HEK293 (cell line): ENCODE measurements around the gene FOXC2.

Source experiments
- CTCF ChIA-PET: fragments of 350-600 bp; formaldehyde crosslinking; extraction: SDS; loops from one replicate; lab custom pipeline; 2021; ENCODE audit warnings: antibody characterized with exemption; lab: Yijun Ruan, JAX
- POLR2A ChIA-PET: fragments of 300-600 bp; formaldehyde crosslinking; extraction: SDS; loops from one replicate; lab custom pipeline; 2020; ENCODE audit warnings: antibody characterized with exemption, inconsistent platforms; lab: Yijun Ruan, JAX
- H3K27ac ChIP-seq: fragments of 200-500 bp; sonication (Bioruptor generic); 2 replicates; pipeline ENCODE4 v1.5.1; 2014; ENCODE audit warnings: low read depth, low read length, control low read depth, inconsistent platforms; ENCODE audit errors: extremely low read depth
- H3K36me3 ChIP-seq, 2 experiments: fragments of 200-500 bp in 1 of 2; sonication (Bioruptor generic) in 1 of 2; 1 replicate in 1 of 2; 2 replicates in 1 of 2; pipeline ENCODE4 v1.5.1; 2014 to 2017; ENCODE audit warnings: inconsistent platforms in 2 of 2, low read length in 2 of 2; ENCODE audit not compliant: control insufficient read depth in 2 of 2, insufficient read depth in 1 of 2
- H3K4me1 ChIP-seq: fragments of 200-500 bp; sonication (Bioruptor generic); 2 replicates; pipeline ENCODE4 v1.5.1; 2014; ENCODE audit warnings: mild to moderate bottlenecking, low read length, inconsistent platforms; ENCODE audit not compliant: control insufficient read depth, insufficient read depth
- H3K4me3 ChIP-seq: 2 replicates; pipeline ENCODE4 v1.5.1; 2011; ENCODE audit warnings: low read depth, mild to moderate bottlenecking, control low read depth, low read length, moderate library complexity
- H3K9me3 ChIP-seq: fragments of 200-500 bp; sonication (Bioruptor generic); 2 replicates; pipeline ENCODE4 v1.5.1; 2014; ENCODE audit warnings: low read depth, low read length, inconsistent platforms; ENCODE audit not compliant: control insufficient read depth, insufficient read depth
- BCL11B ChIP-seq: fragments of 450-650 bp; formaldehyde crosslinking; IDR thresholded peaks from 2 replicates; pipeline ENCODE4 v1.5.1; 2016; ENCODE audit warnings: low read depth, missing biosample characterization, missing genetic modification characterization
- GLI2 ChIP-seq: fragments of 450-650 bp; formaldehyde crosslinking; IDR thresholded peaks from 2 replicates; pipeline ENCODE4; 2017; ENCODE audit warnings: missing biosample characterization, missing genetic modification characterization, low read depth, borderline replicate concordance
- KLF1 ChIP-seq: fragments of 450-650 bp; formaldehyde crosslinking; IDR thresholded peaks from 2 replicates; pipeline ENCODE4 v1.5.1; 2016; ENCODE audit warnings: missing biosample characterization, missing genetic modification characterization
- KLF7 ChIP-seq: fragments of 450-650 bp; formaldehyde crosslinking; IDR thresholded peaks from 2 replicates; pipeline ENCODE4 v1.5.1; 2016; ENCODE audit warnings: missing biosample characterization, missing genetic modification characterization, borderline replicate concordance
- MYNN ChIP-seq: fragments of 450-650 bp; formaldehyde crosslinking; IDR thresholded peaks from 2 replicates; pipeline ENCODE4 v1.5.1; 2016; ENCODE audit warnings: missing biosample characterization, missing genetic modification characterization, borderline replicate concordance
- OSR2 ChIP-seq: fragments of 450-650 bp; formaldehyde crosslinking; IDR thresholded peaks from 2 replicates; pipeline ENCODE4 v1.5.1; 2016; ENCODE audit warnings: missing biosample characterization, missing genetic modification characterization
- PRDM1 ChIP-seq: fragments of 450-650 bp; formaldehyde crosslinking; IDR thresholded peaks from 2 replicates; pipeline ENCODE4; 2016; ENCODE audit warnings: missing biosample characterization, missing genetic modification characterization
- SP3 ChIP-seq: fragments of 450-650 bp; formaldehyde crosslinking; IDR thresholded peaks from 2 replicates; pipeline ENCODE4 v1.5.1; 2016; ENCODE audit warnings: missing biosample characterization, missing genetic modification characterization
- WT1 ChIP-seq: fragments of 450-650 bp; formaldehyde crosslinking; IDR thresholded peaks from 2 replicates; pipeline ENCODE4 v1.5.1; 2016; ENCODE audit warnings: missing biosample characterization, missing genetic modification characterization
- ZBTB17 ChIP-seq: fragments of 450-650 bp; formaldehyde crosslinking; IDR thresholded peaks from 2 replicates; pipeline ENCODE4 v1.5.1; 2016; ENCODE audit warnings: missing biosample characterization, missing genetic modification characterization
- ZFHX2 ChIP-seq: fragments of 450-650 bp; formaldehyde crosslinking; conservative IDR thresholded peaks from 2 replicates; pipeline ENCODE4 v1.5.1; 2016; ENCODE audit warnings: missing biosample characterization, missing genetic modification characterization
- ZNF112 ChIP-seq: fragments of 450-650 bp; formaldehyde crosslinking; IDR thresholded peaks from 2 replicates; pipeline ENCODE4 v1.5.0; 2017; ENCODE audit warnings: missing biosample characterization, missing genetic modification characterization
- ZNF133 ChIP-seq: fragments of 450-650 bp; formaldehyde crosslinking; IDR thresholded peaks from 2 replicates; pipeline ENCODE4 v1.5.1; 2016; ENCODE audit warnings: missing biosample characterization, missing genetic modification characterization
- ZNF19 ChIP-seq: fragments of 450-650 bp; formaldehyde crosslinking; IDR thresholded peaks from 2 replicates; pipeline ENCODE4; 2016; ENCODE audit warnings: missing biosample characterization, missing genetic modification characterization, low read depth
- ZNF2 ChIP-seq: fragments of 450-650 bp; formaldehyde crosslinking; IDR thresholded peaks from 2 replicates; pipeline ENCODE4 v1.5.1; 2016; ENCODE audit warnings: missing biosample characterization, missing genetic modification characterization
- ZNF239 ChIP-seq: fragments of 450-650 bp; formaldehyde crosslinking; IDR thresholded peaks from 2 replicates; pipeline ENCODE4 v1.5.1; 2016; ENCODE audit warnings: missing biosample characterization, missing genetic modification characterization
- ZNF248 ChIP-seq: fragments of 450-650 bp; formaldehyde crosslinking; IDR thresholded peaks from 2 replicates; pipeline ENCODE4 v1.5.1; 2017; ENCODE audit warnings: missing biosample characterization, missing genetic modification characterization
- ZNF292 ChIP-seq: fragments of 450-650 bp; formaldehyde crosslinking; IDR thresholded peaks from 2 replicates; pipeline ENCODE4 v1.5.1; 2016; ENCODE audit warnings: low read depth, missing biosample characterization, missing genetic modification characterization, borderline replicate concordance
- ZNF350 ChIP-seq: fragments of 450-650 bp; formaldehyde crosslinking; IDR thresholded peaks from 2 replicates; pipeline ENCODE4 v1.5.0; 2017; ENCODE audit warnings: missing biosample characterization, mild to moderate bottlenecking, missing genetic modification characterization
- ZNF48 ChIP-seq: fragments of 450-650 bp; formaldehyde crosslinking; IDR thresholded peaks from 2 replicates; pipeline ENCODE4 v1.5.1; 2016; ENCODE audit warnings: missing biosample characterization, missing genetic modification characterization
- ZNF544 ChIP-seq: fragments of 450-650 bp; formaldehyde crosslinking; IDR thresholded peaks from 2 replicates; pipeline ENCODE4 v1.5.0; 2017; ENCODE audit warnings: missing biosample characterization, missing genetic modification characterization
- ZNF555 ChIP-seq: fragments of 450-650 bp; formaldehyde crosslinking; conservative IDR thresholded peaks from 2 replicates; pipeline ENCODE4 v1.5.1; 2017; ENCODE audit warnings: missing biosample characterization, mild to moderate bottlenecking, missing genetic modification characterization, inconsistent platforms
- ZNF585B ChIP-seq: fragments of 450-650 bp; formaldehyde crosslinking; IDR thresholded peaks from 2 replicates; pipeline ENCODE4 v1.5.1; 2016; ENCODE audit warnings: missing biosample characterization, missing genetic modification characterization
- ZNF623 ChIP-seq: fragments of 450-650 bp; formaldehyde crosslinking; IDR thresholded peaks from 2 replicates; pipeline ENCODE4 v1.5.1; 2016; ENCODE audit warnings: missing biosample characterization, missing genetic modification characterization
- ZNF626 ChIP-seq: fragments of 450-650 bp; sonication (Bioruptor Pico); formaldehyde crosslinking; IDR thresholded peaks from 2 replicates; pipeline ENCODE4 v1.5.1; 2018; ENCODE audit warnings: missing biosample characterization, missing genetic modification characterization, inconsistent platforms
- ZNF76 ChIP-seq: fragments of 450-650 bp; formaldehyde crosslinking; IDR thresholded peaks from 2 replicates; pipeline ENCODE4; 2016; ENCODE audit warnings: low read depth, missing biosample characterization, missing genetic modification characterization, borderline replicate concordance
- ZNF776 ChIP-seq: fragments of 450-650 bp; formaldehyde crosslinking; IDR thresholded peaks from 2 replicates; pipeline ENCODE4 v1.5.0; 2017; ENCODE audit warnings: missing biosample characterization, missing genetic modification characterization, borderline replicate concordance
- ZNF837 ChIP-seq: fragments of 450-650 bp; formaldehyde crosslinking; IDR thresholded peaks from 2 replicates; pipeline ENCODE4 v1.5.1; 2016; ENCODE audit warnings: missing biosample characterization, missing genetic modification characterization
- TF ChIP-seq, protein P1 (sequence below): fragments of 450-650 bp; formaldehyde crosslinking; IDR thresholded peaks from 2 replicates; pipeline ENCODE4 v1.5.1; 2016; ENCODE audit warnings: missing biosample characterization, missing genetic modification characterization
- TF ChIP-seq, protein P2 (sequence below): fragments of 450-650 bp; formaldehyde crosslinking; IDR thresholded peaks from 2 replicates; pipeline ENCODE4 v1.5.1; 2016; ENCODE audit warnings: missing biosample characterization, missing genetic modification characterization

FOXC2 gene

DNA sequence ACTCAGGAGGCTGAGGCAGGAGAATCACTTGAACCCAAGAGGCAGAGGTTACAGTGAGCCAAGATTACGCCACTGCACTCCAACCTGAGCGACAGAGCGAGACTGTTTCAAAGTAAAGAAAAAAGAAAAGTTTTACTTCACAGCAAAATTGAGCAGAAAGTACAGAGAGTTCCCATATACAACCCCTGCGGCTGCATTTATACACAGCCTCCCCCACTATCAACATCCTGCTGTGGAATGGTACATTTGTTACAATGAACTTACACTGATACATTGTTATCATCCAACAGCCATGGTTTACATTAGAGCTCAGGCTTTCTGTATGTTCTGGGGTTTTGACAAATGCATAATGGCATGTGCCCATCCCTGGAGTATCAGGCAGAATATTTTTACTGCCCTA lies 9.0 kb upstream of the FOXC2 start:
- peaks cover 0 to 13% of the 10 kb centered on the region in 2 experiments; a peak in 1 of 3 replicates for H3K36me3 ChIP-seq
- POLR2A ChIA-PET, result no interaction called here
- no peak overlapping the region for H3K27ac ChIP-seq

DNA sequence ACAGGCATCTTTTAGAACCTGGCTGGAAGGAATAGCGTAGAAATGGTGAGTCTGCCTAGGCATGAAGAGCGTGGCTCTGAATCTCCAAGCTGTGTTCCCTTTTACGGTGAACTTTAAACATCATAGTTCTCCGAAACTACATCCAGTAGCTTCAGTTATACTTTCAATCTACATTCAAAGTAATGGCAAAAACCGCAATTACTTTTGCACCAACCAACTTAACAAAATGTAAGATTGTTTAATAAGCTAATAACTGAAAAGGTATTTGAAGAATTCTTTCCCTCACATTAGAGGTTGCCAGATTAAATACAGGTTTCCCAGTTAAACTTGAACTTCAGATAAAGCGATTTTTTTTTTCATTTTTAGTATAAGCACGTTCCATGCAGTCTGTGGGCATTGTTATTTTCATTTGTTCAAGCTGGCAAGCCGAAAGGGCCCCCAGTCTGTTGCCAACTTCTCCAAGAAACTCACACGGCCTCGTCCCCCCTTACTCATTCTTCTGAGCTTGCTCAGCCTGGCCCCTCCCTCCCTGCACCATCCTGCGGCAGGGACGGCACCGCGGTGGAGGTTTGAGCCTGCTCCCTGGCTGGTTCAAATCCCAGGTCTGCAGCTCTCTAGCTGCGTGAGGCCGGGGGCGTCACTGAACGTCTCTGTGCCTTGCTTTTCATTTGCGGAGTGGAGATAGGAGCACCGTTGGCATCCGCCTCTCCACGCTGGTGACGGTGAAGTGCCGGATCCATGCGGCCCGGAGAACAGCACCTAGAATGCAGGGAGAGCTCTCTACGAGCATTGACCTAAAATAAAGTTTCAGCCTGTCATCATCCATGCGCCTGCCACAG lies 8.1 kb upstream of the FOXC2 start:
- CTCF ChIA-PET, result interaction anchor here (0.5 to 1.7 kb wide), 9 partner anchors 56 to 739 kb away, joined by 3 to 6 read pairs (median 3); no protein-coding TSS in a partner anchor
- H3K27ac ChIP-seq, result no peak overlapping the region
- no peaks in the 10 kb centered on the region for H3K4me1 ChIP-seq
- peaks cover 0 to 3% of the 10 kb centered on the region in 2 experiments; a peak in 1 of 3 replicates for H3K36me3 ChIP-seq
- TF ChIP-seq, protein P1, sequence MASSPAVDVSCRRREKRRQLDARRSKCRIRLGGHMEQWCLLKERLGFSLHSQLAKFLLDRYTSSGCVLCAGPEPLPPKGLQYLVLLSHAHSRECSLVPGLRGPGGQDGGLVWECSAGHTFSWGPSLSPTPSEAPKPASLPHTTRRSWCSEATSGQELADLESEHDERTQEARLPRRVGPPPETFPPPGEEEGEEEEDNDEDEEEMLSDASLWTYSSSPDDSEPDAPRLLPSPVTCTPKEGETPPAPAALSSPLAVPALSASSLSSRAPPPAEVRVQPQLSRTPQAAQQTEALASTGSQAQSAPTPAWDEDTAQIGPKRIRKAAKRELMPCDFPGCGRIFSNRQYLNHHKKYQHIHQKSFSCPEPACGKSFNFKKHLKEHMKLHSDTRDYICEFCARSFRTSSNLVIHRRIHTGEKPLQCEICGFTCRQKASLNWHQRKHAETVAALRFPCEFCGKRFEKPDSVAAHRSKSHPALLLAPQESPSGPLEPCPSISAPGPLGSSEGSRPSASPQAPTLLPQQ (tag by site-specific recombination), result no peak
- TF ChIP-seq ZBTB17 (tag by site-specific recombination), result no peak
- TF ChIP-seq ZNF2 (tag by site-specific recombination), result no peak
- TF ChIP-seq ZNF776 (tag by site-specific recombination), result no peak
- no peak for TF ChIP-seq MYNN (tag by site-specific recombination)
- TF ChIP-seq WT1 (tag by site-specific recombination), result no peak
- no peak for TF ChIP-seq OSR2 (tag by site-specific recombination)
- no peak for TF ChIP-seq ZNF19 (tag by site-specific recombination)
- TF ChIP-seq ZNF48 (tag by site-specific recombination), result no peak
- TF ChIP-seq GLI2 (tag by site-specific recombination), result no peak
- no peak for TF ChIP-seq ZNF555 (tag by site-specific recombination)
- TF ChIP-seq, protein P2, sequence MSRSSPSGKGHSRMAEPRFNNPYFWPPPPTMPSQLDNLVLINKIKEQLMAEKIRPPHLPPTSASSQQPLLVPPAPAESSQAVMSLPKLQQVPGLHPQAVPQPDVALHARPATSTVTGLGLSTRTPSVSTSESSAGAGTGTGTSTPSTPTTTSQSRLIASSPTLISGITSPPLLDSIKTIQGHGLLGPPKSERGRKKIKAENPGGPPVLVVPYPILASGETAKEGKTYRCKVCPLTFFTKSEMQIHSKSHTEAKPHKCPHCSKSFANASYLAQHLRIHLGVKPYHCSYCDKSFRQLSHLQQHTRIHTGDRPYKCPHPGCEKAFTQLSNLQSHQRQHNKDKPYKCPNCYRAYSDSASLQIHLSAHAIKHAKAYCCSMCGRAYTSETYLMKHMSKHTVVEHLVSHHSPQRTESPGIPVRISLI, result no peak
- no peak for TF ChIP-seq SP3
- no peak for TF ChIP-seq ZNF239 (tag by site-specific recombination)
- TF ChIP-seq ZNF623 (tag by site-specific recombination), result no peak
- POLR2A ChIA-PET, result interaction anchor here (0.7 kb wide), 1 partner anchor 314 kb away, joined by 3 read pairs; no protein-coding TSS in a partner anchor
- H3K9me3 ChIP-seq, result no peaks in the 10 kb centered on the region
- no peak overlapping the region for H3K4me3 ChIP-seq

More for the DNA sequence above, 9.0 kb upstream of the FOXC2 start:
- TF ChIP-seq ZNF76 (tag by site-specific recombination) (no peak), ZNF292 (tag by site-specific recombination) (no peak), PRDM1 (tag by site-specific recombination) (no peak), ZNF133 (tag by site-specific recombination) (no peak), ZNF544 (no peak), ZNF626 (no peak), ZNF112 (tag by site-specific recombination) (no peak), KLF1 (tag by site-specific recombination) (no peak), BCL11B (tag by site-specific recombination) (no peak), ZNF350 (no peak), ZNF248 (no peak), ZFHX2 (tag by site-specific recombination) (no peak), ZNF837 (tag by site-specific recombination) (no peak), KLF7 (tag by site-specific recombination) (no peak), ZNF585B (tag by site-specific recombination) (no peak), GLI2 (tag by site-specific recombination) (no peak)
- TF ChIP-seq, all 188 proteins: peak for 0
- Histone ChIP-seq H3K9me3 (no peaks in the 10 kb centered on the region), H3K4me3 (no peak overlapping the region), H3K4me1 (no peaks in the 10 kb centered on the region)
- CTCF ChIA-PET, result interaction anchor here (1.0 to 1.7 kb wide), 2 partner anchors 505 to 720 kb away, joined by 3 to 6 read pairs; no protein-coding TSS in a partner anchor
